DOHH2 (cell line): ENCODE measurements around the gene FEM1B.

Experiments used
- H3F3A ChIP-seq: fragments of 200-600 bp; sonication (generic), shearing (Covaris generic); 2 replicates; pipeline ENCODE4 v1.6.0; 2016; ENCODE audit warnings: antibody characterized with exemption, mild to moderate bottlenecking; ENCODE audit not compliant: control insufficient read depth, insufficient read depth
- H3K27ac ChIP-seq: fragments of 200-600 bp; sonication (generic); 2 replicates; pipeline ENCODE4 v1.5.1; 2014; ENCODE audit warnings: low read depth, mild to moderate bottlenecking, low read length, moderate library complexity
- H3K27me3 ChIP-seq: fragments of 200-600 bp; sonication (generic); 2 replicates; pipeline ENCODE4 v1.6.1; 2014; ENCODE audit warnings: mild to moderate bottlenecking, low read length, mixed read lengths; ENCODE audit not compliant: control insufficient read depth
- H3K36me3 ChIP-seq: fragments of 200-600 bp; sonication (generic); 2 replicates; pipeline ENCODE4 v1.6.1; 2014; ENCODE audit warnings: mild to moderate bottlenecking, low read length, moderate library complexity, mixed read lengths; ENCODE audit not compliant: control insufficient read depth
- H3K4me1 ChIP-seq: fragments of 200-600 bp; sonication (generic); 2 replicates; pipeline ENCODE4 v1.6.1; 2014; ENCODE audit warnings: mild to moderate bottlenecking, low read length, mixed read lengths; ENCODE audit not compliant: control insufficient read depth
- H3K4me2 ChIP-seq: fragments of 200-600 bp; sonication (generic); 2 replicates; pipeline ENCODE4 v1.6.0; 2014; ENCODE audit warnings: mild to moderate bottlenecking, low read length, moderate library complexity
- H3K4me3 ChIP-seq: fragments of 200-600 bp; sonication (generic); 2 replicates; pipeline ENCODE4 v1.5.1; 2014; ENCODE audit warnings: mild to moderate bottlenecking, low read length, mixed read lengths
- H3K79me2 ChIP-seq: fragments of 200-600 bp; sonication (generic); 2 replicates; pipeline ENCODE4 v1.6.1; 2014; ENCODE audit warnings: mild to moderate bottlenecking, low read length, mixed read lengths; ENCODE audit not compliant: control insufficient read depth
- H3K9me2 ChIP-seq: fragments of 200-600 bp; sonication (generic); replicated peaks from 2 replicates; pipeline ENCODE4 v1.6.1; 2014; ENCODE audit warnings: mild to moderate bottlenecking, low read length, mixed read lengths; ENCODE audit not compliant: control insufficient read depth
- H3K9me3 ChIP-seq: fragments of 200-600 bp; sonication (generic); 2 replicates; pipeline ENCODE4 v1.6.1; 2014; ENCODE audit warnings: antibody characterized with exemption, low read length, mixed read lengths; ENCODE audit not compliant: control insufficient read depth, insufficient read depth
- H4K20me1 ChIP-seq: fragments of 200-600 bp; sonication (generic); 2 replicates; pipeline ENCODE4 v1.6.0; 2014; ENCODE audit warnings: low read depth, mild to moderate bottlenecking, antibody characterized with exemption, low read length, moderate library complexity; ENCODE audit not compliant: control insufficient read depth, insufficient read depth
- CTCF ChIP-seq: fragments of 200-600 bp; sonication (generic); IDR thresholded peaks from one replicate; pipeline ENCODE4 v1.5.1; 2014; ENCODE audit warnings: antibody characterized with exemption, mild to moderate bottlenecking, low read depth, low read length; ENCODE audit not compliant: poor library complexity, severe bottlenecking
- EZH2phosphoT487 ChIP-seq: fragments of 200-600 bp; sonication (generic); IDR thresholded peaks from 2 replicates; pipeline ENCODE4 v1.6.1; 2017; ENCODE audit warnings: borderline replicate concordance, mild to moderate bottlenecking, antibody characterized with exemption, low read length, moderate library complexity, mixed read lengths

FEM1B gene

GRCh38 chr15:68276668-68277067 is 877 bp upstream of the FEM1B start:
- peaks cover 38% of the 10 kb centered on the region for H3K79me2 ChIP-seq
- peak overlapping the region; percentile 79 for H3K4me3 ChIP-seq
- peaks cover 25% of the 10 kb centered on the region for H3K36me3 ChIP-seq
- H4K20me1 ChIP-seq: peaks cover 21% of the 10 kb centered on the region
- no peaks in the 10 kb centered on the region for H3K9me3 ChIP-seq
- peaks cover 39% of the 10 kb centered on the region for H3K4me1 ChIP-seq
- H3K27ac ChIP-seq: peak overlapping the region; percentile 85; the same call in 1 of the 2 replicates
- no peaks in the 10 kb centered on the region for H3K27me3 ChIP-seq
- no peaks in the 10 kb centered on the region for H3F3A ChIP-seq
- H3K9me2 ChIP-seq: no peaks in the 10 kb centered on the region
- TF ChIP-seq CTCF (no peak), EZH2phosphoT487 (no peak)
- peak overlapping the region; percentile 76 for H3K4me2 ChIP-seq

GRCh38 chr15:68277131-68277602 is 378 bp upstream of the FEM1B start:
- Histone ChIP-seq H3K9me3 (no peaks in the 10 kb centered on the region), H3K4me1 (peaks cover 44% of the 10 kb centered on the region), H3K36me3 (peaks cover 25% of the 10 kb centered on the region), H3K9me2 (no peaks in the 10 kb centered on the region), H3K4me3 (peak overlapping the region; percentile 79), H3K4me2 (peak overlapping the region; percentile 76), H3K79me2 (peaks cover 43% of the 10 kb centered on the region), H4K20me1 (peaks cover 24% of the 10 kb centered on the region), H3K27ac (peak overlapping the region; percentile 85), H3K27me3 (no peaks in the 10 kb centered on the region), H3F3A (no peaks in the 10 kb centered on the region)
- TF ChIP-seq CTCF: no peak
- TF ChIP-seq EZH2phosphoT487: no peak

GRCh38 chr15:68278345-68278594 is 725 bp downstream of the FEM1B start:
- peaks cover 44% of the 10 kb centered on the region for H3K4me1 ChIP-seq

More at GRCh38 chr15:68278345-68278594, 725 bp downstream of the FEM1B start:
- Histone ChIP-seq H3K27me3 (no peaks in the 10 kb centered on the region), H3K4me2 (peak overlapping the region; percentile 76), H3K36me3 (peaks cover 31% of the 10 kb centered on the region), H3K4me3 (peak overlapping the region; percentile 79), H3K9me2 (no peaks in the 10 kb centered on the region), H3K27ac (peak overlapping the region; percentile 85), H4K20me1 (peaks cover 27% of the 10 kb centered on the region), H3K9me3 (no peaks in the 10 kb centered on the region), H3K79me2 (peaks cover 54% of the 10 kb centered on the region), H3F3A (no peaks in the 10 kb centered on the region)
- TF ChIP-seq CTCF (peak; percentile 51), EZH2phosphoT487 (no peak)
